Keratinocyte (primary cell): ENCODE measurements around the gene C16orf96. TPM values are rescaled to one million over a fixed set of nuclear protein-coding genes. Genes with fewer than 3 reads are reported as not detected.

ENCODE experiments used
- DNase-seq: peaks from one replicate; pipeline ENCODE4 v3.0.0-alpha.2; 2011; ENCODE audit warnings: low read depth, missing footprints, low spot score
- FAIRE-seq: peaks from 2 replicates; lab custom pipeline; 2011; peaks lifted over from hg19 to GRCh38; lab: Jason Lieb, UNC
- H2AFZ ChIP-seq: 2 replicates; pipeline ENCODE4 v1.6.0; 2012; ENCODE audit warnings: low read length, control low read depth, inconsistent platforms; ENCODE audit not compliant: control insufficient read depth
- H3K27ac ChIP-seq: 2 replicates; pipeline ENCODE4 v1.5.1; 2011; ENCODE audit warnings: low read length; ENCODE audit not compliant: control insufficient read depth, insufficient read depth
- H3K27me3 ChIP-seq: 3 replicates; pipeline ENCODE4 v1.6.0; 2011; ENCODE audit warnings: low read length; ENCODE audit not compliant: control insufficient read depth, insufficient read depth; ENCODE audit errors: extremely low read depth
- H3K36me3 ChIP-seq, 2 experiments: 2 replicates in 1 of 2; 3 replicates in 1 of 2; pipeline ENCODE4 v1.5.1; 2011; ENCODE audit warnings: low read length in 2 of 2, mild to moderate bottlenecking in 1 of 2; ENCODE audit not compliant: control insufficient read depth in 2 of 2, insufficient read depth in 2 of 2; ENCODE audit errors: extremely low read depth in 1 of 2
- H3K4me1 ChIP-seq: 3 replicates; pipeline ENCODE4 v1.5.1; 2011; ENCODE audit warnings: low read length; ENCODE audit not compliant: control insufficient read depth, insufficient read depth; ENCODE audit errors: extremely low read depth
- H3K4me2 ChIP-seq: 3 replicates; pipeline ENCODE4 v1.6.0; 2011; ENCODE audit warnings: low read depth, low read length; ENCODE audit not compliant: control insufficient read depth, insufficient read depth; ENCODE audit errors: extremely low read depth
- H3K4me3 ChIP-seq, 3 experiments: fragments of 200-600 bp in 1 of 3; sonication (generic) in 1 of 3; 2 replicates in 2 of 3; 3 replicates in 1 of 3; pipeline ENCODE4 v1.5.1; 2011 to 2016; ENCODE audit warnings: low read length in 3 of 3, mild to moderate bottlenecking in 3 of 3, control low read depth in 2 of 3, inconsistent platforms in 1 of 3, low read depth in 1 of 3, mixed read lengths in 1 of 3, mixed run types in 1 of 3, moderate library complexity in 1 of 3; ENCODE audit not compliant: control insufficient read depth in 2 of 3, insufficient read depth in 2 of 3; ENCODE audit errors: extremely low read depth in 1 of 3
- H3K79me2 ChIP-seq: 2 replicates; pipeline ENCODE4 v1.6.0; 2012; ENCODE audit warnings: low read length; ENCODE audit not compliant: control insufficient read depth, insufficient read depth
- H3K9ac ChIP-seq: 3 replicates; pipeline ENCODE4 v1.6.0; 2011; ENCODE audit warnings: low read length; ENCODE audit not compliant: control insufficient read depth, insufficient read depth; ENCODE audit errors: extremely low read depth
- H3K9me1 ChIP-seq: 3 replicates; pipeline ENCODE4 v1.6.0; 2011; ENCODE audit warnings: low read length; ENCODE audit not compliant: control insufficient read depth, insufficient read depth; ENCODE audit errors: extremely low read depth
- H3K9me3 ChIP-seq: 2 replicates; pipeline ENCODE4 v1.5.1; 2012; ENCODE audit warnings: low read depth, low read length; ENCODE audit not compliant: control insufficient read depth
- H4K20me1 ChIP-seq: 3 replicates; pipeline ENCODE4 v1.6.0; 2011; ENCODE audit warnings: low read length; ENCODE audit not compliant: control insufficient read depth, insufficient read depth; ENCODE audit errors: extremely low read depth
- CTCF ChIP-seq, 3 experiments: IDR thresholded peaks in 1 of 3; conservative IDR thresholded peaks in 1 of 3; optimal IDR thresholded peaks in 1 of 3; 2 replicates in 2 of 3; 3 replicates in 1 of 3; pipeline versions ENCODE3 to v1.5.1; 2011; ENCODE audit warnings: low read length in 3 of 3, mild to moderate bottlenecking in 3 of 3, moderate library complexity in 2 of 3, control low read depth in 1 of 3, inconsistent platforms in 1 of 3; ENCODE audit not compliant: insufficient read depth in 2 of 3; ENCODE audit errors: extremely low read depth in 1 of 3
- EZH2 ChIP-seq: IDR thresholded peaks from one replicate; pipeline ENCODE4 v1.6.1; 2012; ENCODE audit warnings: inconsistent platforms, mild to moderate bottlenecking, low read length, moderate library complexity
- dilution Hi-C: fragments of 300-500 bp; cut with MboI; formaldehyde crosslinking; loops from one replicate; pipeline ENCODE4 v1.7.0; 2020; ENCODE audit warnings: low sequenced_read_pairs; ENCODE audit not compliant: extremely low pct_ligation_motif_present
- polyA plus RNA-seq, 5 experiments: library from polyadenylated mRNA; depleted of rRNA in 3 of 5; stranded (reverse) in 3 of 5; stranded (forward) in 1 of 5; unstranded in 1 of 5; fragments of >200 nt; gene quantifications; 1 replicate in 1 of 5; 2 replicates in 3 of 5; 3 replicates in 1 of 5; pipeline versions ENCODE4 v1.2.1 to v1.2.3, GENCODE V29; 2011 to 2012; ENCODE audit warnings: missing spikeins in 2 of 5, low read depth in 1 of 5, low replicate concordance in 1 of 5

C16orf96 gene
- polyA plus RNA-seq, 1 donor (not counting 4 experiments of a cell fraction or from before 2014, with no cell fraction given): not detected

GRCh38 chr16:4610011-4611005 is 54.2 kb downstream of the C16orf96 start:
- no peaks in the 10 kb centered on the region for H4K20me1 ChIP-seq

GRCh38 chr16:4611337-4612021 is 55.3 kb downstream of the C16orf96 start:
- Histone ChIP-seq H3K9ac (no peak overlapping the region), H3K9me3 (no peaks in the 10 kb centered on the region), H3K27me3 (no peaks in the 10 kb centered on the region), H2AFZ (no peak overlapping the region), H3K27ac (no peak overlapping the region), H3K36me3 (peaks cover 3 to 4% of the 10 kb centered on the region in 2 experiments), H3K4me3 (no peak overlapping the region), H3K79me2 (peaks cover 35% of the 10 kb centered on the region), H3K4me1 (peaks cover 24% of the 10 kb centered on the region), H3K4me2 (no peak overlapping the region), H4K20me1 (no peaks in the 10 kb centered on the region), H3K9me1 (no peaks in the 10 kb centered on the region)
- no peak for TF ChIP-seq CTCF (optimal IDR thresholded peaks at IDR 0.05 in 1 of 3, IDR thresholded peaks at IDR 0.05 in 1 of 3, conservative IDR thresholded peaks at IDR 0.05 in 1 of 3; ENCODE audit: extremely low read depth in 1 of 3, insufficient read depth in 2 of 3, low read length in 3 of 3)
- TF ChIP-seq EZH2: no peak
- dilution Hi-C loops: no loop called here
- DNase-seq (no peak), FAIRE-seq (no peak)

More at GRCh38 chr16:4610011-4611005, 54.2 kb downstream of the C16orf96 start:
- H2AFZ ChIP-seq: no peak overlapping the region
- no peak overlapping the region for H3K4me3 ChIP-seq
- dilution Hi-C loops: no loop called here
- peaks cover 18% of the 10 kb centered on the region for H3K4me1 ChIP-seq
- FAIRE-seq (no peak), DNase-seq (no peak)
- no peak overlapping the region for H3K4me2 ChIP-seq
- no peak overlapping the region for H3K27ac ChIP-seq
- H3K27me3 ChIP-seq: no peaks in the 10 kb centered on the region
- TF ChIP-seq EZH2 (no peak), CTCF (optimal IDR thresholded peaks at IDR 0.05 in 1 of 3, IDR thresholded peaks at IDR 0.05 in 1 of 3, conservative IDR thresholded peaks at IDR 0.05 in 1 of 3; ENCODE audit: extremely low read depth in 1 of 3, insufficient read depth in 2 of 3, low read length in 3 of 3) (no peak)
- no peaks in the 10 kb centered on the region for H3K9me3 ChIP-seq
- H3K9me1 ChIP-seq: no peaks in the 10 kb centered on the region
- H3K9ac ChIP-seq: no peak overlapping the region
- peaks cover 3 to 4% of the 10 kb centered on the region in 2 experiments for H3K36me3 ChIP-seq
- H3K79me2 ChIP-seq: peaks cover 35% of the 10 kb centered on the region
